GM10248 (cell line): ENCODE data around the gene CRADD.

ENCODE experiments used
- CTCF ChIA-PET: fragments of 300-600 bp; sonication (Branson Sonifier 250); formaldehyde crosslinking; extraction: SDS; loops from one replicate; lab custom pipeline; 2021; ENCODE audit warnings: antibody characterized with exemption; lab: Yijun Ruan, JAX
- POLR2A ChIA-PET: fragments of 350-650 bp; sonication (Branson Sonifier 250); formaldehyde crosslinking; extraction: SDS; loops from one replicate; lab custom pipeline; 2020; ENCODE audit warnings: antibody characterized with exemption; lab: Yijun Ruan, JAX
- DNase-seq: peaks from one replicate; pipeline ENCODE4 v3.0.0; 2012; ENCODE audit errors: extremely low spot score
- TF ChIP-seq, protein P1 (sequence below): IDR thresholded peaks from 2 replicates; pipeline ENCODE4 v1.5.1; 2012; ENCODE audit warnings: mild to moderate bottlenecking, low read depth; ENCODE audit errors: extremely low read depth, missing control alignments, control extremely low read depth

CRADD gene

DNA sequence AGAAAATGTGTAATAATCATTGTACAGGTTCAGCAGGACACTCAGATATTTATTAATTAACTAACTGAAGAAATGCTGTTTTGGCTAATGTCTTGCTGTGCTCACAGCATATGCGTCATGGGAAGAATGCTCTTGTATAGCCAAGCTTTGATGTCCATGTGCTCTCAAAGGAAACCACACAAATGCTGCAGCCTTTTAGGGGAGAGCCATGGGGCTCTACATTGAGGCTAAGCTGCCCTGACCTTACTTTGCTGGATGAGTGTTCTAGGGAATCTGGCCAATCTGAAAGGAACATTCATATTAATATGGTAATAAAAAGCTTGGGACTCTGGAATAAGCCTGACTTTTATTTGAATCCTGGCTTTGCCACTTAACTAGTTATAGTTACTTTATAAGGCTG is 9.5 kb upstream of the CRADD start:
- POLR2A ChIA-PET: no interaction called here
- TF ChIP-seq, protein P1, sequence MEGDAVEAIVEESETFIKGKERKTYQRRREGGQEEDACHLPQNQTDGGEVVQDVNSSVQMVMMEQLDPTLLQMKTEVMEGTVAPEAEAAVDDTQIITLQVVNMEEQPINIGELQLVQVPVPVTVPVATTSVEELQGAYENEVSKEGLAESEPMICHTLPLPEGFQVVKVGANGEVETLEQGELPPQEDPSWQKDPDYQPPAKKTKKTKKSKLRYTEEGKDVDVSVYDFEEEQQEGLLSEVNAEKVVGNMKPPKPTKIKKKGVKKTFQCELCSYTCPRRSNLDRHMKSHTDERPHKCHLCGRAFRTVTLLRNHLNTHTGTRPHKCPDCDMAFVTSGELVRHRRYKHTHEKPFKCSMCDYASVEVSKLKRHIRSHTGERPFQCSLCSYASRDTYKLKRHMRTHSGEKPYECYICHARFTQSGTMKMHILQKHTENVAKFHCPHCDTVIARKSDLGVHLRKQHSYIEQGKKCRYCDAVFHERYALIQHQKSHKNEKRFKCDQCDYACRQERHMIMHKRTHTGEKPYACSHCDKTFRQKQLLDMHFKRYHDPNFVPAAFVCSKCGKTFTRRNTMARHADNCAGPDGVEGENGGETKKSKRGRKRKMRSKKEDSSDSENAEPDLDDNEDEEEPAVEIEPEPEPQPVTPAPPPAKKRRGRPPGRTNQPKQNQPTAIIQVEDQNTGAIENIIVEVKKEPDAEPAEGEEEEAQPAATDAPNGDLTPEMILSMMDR: no peak
- CTCF ChIA-PET: no interaction called here
- no peak for DNase-seq

DNA sequence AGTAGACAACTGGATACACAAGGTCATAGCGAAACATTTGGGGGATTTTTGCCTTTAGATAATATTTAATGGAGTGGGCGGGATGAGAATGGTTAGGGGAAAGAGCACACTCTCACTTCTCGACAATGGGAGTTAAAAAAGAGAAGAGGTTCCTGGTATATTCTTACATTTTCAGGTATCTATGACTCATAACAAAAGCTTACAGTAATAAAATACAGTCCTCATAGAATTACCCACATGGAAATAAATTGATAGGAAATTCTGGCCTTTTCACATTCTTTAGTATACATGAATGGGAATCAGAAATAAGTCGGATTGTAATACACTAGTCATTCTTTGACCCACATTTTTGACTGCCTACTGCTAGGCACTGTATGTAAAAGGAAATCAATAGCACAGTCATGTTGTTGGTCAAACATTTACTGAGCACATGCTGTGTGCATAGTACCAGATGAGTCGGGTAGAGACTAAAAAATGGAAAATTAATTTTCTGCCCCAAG is 8.2 kb upstream of the CRADD start:
- TF ChIP-seq, protein P1: no peak
- CTCF ChIA-PET: no interaction called here
- POLR2A ChIA-PET: no interaction called here
- DNase-seq: peak; percentile 40

DNA sequence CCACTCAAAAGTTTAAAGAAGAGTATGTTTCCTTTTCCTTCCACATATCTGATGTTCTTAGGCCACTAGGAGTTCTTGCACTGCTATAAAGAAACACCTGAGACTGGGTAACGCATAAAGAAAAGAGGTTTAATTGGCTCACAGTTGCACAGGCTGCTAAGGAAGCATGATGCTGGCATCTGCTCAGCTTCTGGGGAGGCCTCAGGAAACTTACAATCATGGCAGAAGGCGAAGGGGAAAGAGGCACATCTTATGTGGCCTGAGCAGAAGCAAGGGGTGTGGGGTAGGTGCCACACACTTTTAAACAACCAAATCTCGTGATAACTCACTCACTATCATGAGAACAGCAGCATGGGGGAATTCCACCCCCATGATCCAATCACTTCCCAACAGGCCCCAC is 7.7 kb upstream of the CRADD start:
- ChIA-PET CTCF (no interaction called here), POLR2A (no interaction called here)
- TF ChIP-seq, protein P1: no peak
- no peak for DNase-seq

DNA sequence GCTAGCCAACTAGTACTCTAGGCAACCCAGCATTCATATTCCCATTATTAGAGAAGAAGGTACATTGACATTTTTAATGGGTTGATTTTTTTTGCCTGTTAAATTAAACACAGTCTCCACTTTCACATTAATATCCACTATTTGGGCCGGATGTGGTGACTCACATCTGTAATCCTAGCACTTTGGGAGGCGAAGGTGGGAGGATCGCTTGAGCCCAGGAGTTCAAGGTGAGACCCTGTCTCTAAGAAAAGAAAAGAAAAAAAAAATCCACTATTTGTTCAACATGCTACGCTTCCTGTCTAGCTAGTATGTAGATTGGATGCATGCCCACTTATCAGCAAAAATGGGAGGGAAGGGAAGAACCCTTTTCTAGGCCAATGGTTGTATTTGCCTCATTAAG is 7.1 kb upstream of the CRADD start:
- TF ChIP-seq, protein P1: no peak
- POLR2A ChIA-PET: no interaction called here
- DNase-seq: no peak
- CTCF ChIA-PET: no interaction called here

DNA sequence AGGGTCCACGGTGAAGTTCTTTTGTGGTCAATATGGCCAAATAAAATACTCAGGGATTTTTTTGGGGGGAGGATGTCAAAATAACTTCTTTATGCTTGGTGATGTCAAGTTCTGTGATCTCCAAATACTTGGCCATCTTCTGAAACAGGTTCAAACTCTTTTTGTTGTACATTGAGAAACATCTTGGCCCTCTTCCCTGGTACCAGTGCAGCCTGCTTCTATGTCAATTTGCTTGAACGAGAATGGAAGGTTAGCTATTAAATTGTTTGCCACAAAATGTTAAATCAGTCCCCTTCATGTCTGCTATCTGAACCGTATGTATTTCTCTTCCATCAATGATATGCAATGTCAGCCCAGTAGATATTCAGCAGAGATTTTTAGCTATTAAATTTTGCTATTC is 6.1 kb upstream of the CRADD start:
- TF ChIP-seq, protein P1: no peak
- POLR2A ChIA-PET: no interaction called here
- CTCF ChIA-PET: interaction anchor here (1.3 kb wide), 1 partner anchor 9 kb away, joined by 3 read pairs; no protein-coding TSS in a partner anchor
- no peak for DNase-seq

DNA sequence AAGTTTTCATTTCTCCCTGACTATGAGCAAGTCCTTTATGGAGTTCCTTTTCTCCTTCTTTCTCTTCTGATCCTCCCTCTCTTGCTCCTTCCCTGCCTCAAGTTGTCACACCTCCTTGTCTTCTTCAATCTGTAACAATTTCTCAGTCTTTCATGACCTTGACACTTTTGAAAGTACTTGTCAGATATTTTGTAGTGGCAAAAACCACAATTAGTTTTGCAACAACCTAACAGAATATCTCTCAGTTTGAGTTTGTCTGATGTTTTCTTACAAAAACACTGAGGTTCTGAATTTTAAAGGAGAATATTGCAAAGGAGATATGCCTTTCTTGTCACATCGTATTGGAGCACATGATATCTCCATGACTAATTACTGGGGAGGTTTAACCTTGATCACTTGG is 4.1 kb upstream of the CRADD start:
- TF ChIP-seq, protein P1: no peak
- no peak for DNase-seq
- POLR2A ChIA-PET: no interaction called here
- CTCF ChIA-PET: interaction anchor here (1.2 kb wide), 1 partner anchor 429 kb away, joined by 3 read pairs; no protein-coding TSS in a partner anchor
